ENCODE results near the gene LARGE1.
A peak's percentile ranks its signal among the peaks of the same experiment; 100 is the strongest.

Gene LARGE1

DNA sequence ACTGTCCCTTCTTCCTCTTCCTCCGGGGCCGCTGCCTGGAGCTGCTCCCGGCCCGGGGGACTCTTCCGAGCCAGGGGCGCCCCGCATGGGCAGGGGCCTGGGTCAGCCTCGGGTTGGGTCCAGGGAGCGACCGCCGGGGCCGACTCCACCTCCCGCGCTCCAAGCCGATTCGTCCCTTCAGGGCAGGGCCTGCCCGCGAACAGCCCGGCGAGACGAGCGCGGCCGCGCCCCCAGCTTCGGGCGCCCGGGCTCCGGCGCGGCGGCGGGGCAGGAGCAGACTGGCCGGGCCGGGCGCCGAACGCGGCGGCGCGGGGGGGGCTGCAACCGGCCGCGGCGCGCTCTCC is at the start of gene LARGE1:
TSS of gene LARGE1 (minus strand) at position 280 of the 344 bp plus-strand sequence.
- DNase-seq, result peak; percentile 61

DNA sequence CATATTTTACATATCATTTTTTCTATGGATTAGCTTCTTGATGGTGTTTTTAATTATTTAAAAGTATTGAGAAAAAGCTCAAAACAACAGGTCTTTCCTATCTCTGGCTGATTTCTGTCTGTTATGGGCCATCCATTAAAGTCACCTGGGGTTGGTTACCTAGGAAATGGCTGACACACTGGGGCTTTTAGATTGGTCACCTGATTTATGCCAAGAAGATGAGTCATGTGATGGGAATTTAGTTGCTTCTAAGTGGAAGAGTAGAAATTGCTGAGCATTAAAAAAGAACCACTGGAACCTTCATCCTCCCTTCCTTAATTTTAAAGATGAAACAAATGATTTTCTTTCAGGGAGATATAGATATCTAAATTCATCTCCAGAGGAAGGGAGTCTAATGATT is 48.8 kb upstream of the LARGE1 start:
- no peak for DNase-seq

DNA sequence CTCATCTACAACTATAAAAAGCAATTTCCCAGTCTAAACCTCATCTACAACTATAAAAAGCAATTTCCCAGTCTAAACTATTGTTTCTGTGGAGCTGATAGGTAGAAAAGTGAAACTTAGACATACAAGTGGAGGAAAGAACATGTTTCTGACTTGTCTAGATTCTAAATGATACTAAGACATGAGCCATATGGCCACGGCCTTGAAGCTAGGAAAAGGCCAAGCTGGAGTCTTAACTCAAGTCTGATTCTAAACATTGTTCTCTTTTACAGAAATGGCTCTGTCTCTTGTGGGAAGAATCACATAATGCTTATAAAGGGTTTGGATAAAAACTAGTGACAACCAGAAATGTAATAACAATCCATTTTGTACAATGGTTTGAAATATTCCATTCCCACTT is 43.8 kb upstream of the LARGE1 start:
- DNase-seq, result no peak

DNA sequence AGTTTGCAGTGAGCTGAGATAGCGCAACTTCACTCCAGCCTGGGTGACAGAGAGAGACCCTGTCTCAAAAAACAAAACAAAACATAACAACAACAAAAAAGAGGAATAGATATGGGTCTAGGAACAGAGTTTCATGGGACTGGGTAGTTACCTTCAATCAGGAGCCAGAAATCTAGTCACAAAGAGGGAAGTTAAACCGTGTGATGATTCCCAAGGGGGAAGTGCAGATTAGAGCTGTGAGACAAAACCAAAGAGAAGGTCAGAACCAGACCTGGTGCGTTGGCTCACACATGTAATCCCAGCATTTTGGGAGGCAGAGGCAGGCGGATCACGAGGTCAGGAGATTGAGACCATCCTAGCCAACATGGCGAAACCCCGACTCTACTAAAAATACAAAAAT is 42.1 kb upstream of the LARGE1 start:
- no peak for DNase-seq

DNA sequence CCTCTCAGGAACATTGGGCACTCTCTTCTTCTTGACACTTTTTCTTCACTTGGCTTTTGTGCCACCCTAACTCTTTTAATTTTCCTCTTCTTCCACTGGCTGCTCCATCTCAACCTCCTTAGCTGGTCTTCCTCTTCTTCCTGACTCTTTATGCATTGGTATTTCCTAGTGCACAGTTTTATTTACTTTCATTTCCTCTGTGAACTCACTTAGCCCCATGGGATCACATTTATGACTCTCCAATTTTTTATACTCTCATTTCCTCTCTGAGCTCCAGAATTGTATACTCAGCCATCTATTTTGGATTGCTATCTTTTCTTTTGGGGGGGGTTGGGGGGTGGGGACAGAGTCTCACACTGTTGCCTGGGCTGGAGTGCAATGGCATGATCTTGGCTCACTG is 38.5 kb upstream of the LARGE1 start:
- DNase-seq, result no peak

GRCh38 chr22:33957086-33957485 is 36.8 kb upstream of the LARGE1 start:
- DNase-seq, result no peak

- DNase-seq, result no peak
Measured at GRCh38 chr22:33952776-33953175, 32.5 kb upstream of the LARGE1 start.

DNA sequence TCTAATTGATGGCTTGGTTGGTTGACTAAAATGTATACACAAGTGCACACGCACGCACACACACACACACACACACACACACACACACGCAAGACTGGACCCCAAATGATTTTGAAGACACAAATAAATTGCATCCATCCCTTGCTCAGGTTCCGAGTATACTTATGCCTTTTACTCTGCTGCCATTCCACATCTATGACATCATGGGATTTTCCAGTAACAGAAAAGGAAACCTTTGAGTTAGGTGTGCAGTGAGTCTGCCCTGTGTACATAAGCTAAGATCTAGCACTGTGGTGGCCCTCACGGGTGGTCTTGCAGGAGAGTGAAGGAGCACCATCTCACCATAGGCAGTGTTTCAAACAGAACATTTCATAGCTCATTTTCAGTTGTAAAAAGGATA is 20.5 kb upstream of the LARGE1 start:
- DNase-seq, result no peak

DNA sequence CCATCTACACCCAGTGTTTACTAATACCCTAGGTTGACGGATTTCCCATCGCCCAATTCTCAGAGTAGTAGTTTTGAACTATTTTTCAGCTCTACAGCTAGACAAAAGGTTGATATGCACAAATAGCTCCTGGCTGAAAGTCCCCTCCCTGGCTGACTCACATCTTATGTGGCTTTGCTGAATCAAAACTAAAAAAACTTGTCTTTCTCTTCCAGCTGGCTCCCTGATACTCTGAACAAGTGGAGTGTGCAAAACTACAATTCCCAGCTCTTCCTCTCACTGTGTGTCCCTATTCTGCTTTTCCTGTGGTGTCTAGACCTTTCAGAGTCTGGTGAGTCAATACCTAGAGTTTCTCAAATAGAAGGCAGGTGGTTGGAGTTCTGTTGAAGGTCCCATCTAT is 12.7 kb upstream of the LARGE1 start:
- no peak for DNase-seq

DNA sequence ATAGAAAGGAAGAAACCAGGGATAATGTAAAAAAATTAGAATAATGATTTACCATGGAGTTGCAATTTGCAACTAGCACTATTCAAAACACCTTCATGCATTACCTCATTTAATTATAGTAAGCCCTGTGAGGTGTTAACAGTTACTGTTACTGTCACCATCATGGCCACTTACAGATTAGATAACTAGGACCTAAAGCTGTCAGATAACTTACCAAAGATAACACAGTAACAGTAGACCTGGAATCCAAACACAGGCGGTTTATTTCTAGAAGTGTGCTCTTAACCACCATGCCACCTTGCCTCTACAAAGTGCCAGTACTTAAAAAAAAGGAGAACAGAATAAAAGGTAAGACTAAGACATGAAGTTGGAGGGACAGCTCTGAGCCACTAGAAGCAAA is 11.1 kb upstream of the LARGE1 start:
- no peak for DNase-seq

DNA sequence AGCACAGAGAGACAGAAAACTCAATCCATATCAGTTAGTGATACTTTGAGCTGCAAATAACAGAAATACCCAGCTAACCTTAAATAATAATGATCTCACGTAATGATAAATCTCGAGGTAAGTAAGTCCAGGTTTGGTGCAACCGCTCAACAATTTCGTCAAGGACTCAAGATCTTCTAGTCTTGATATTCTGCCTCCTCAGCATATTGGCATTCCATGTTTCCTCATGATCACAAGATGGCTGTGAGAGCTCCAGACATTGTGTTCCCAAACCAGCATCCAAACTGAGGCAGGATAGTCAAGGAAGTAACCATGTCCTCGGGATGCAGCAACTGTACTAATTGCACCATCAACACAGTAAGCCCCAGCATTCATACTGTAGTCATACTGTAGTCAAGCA is 7.5 kb upstream of the LARGE1 start:
- no peak for DNase-seq

DNA sequence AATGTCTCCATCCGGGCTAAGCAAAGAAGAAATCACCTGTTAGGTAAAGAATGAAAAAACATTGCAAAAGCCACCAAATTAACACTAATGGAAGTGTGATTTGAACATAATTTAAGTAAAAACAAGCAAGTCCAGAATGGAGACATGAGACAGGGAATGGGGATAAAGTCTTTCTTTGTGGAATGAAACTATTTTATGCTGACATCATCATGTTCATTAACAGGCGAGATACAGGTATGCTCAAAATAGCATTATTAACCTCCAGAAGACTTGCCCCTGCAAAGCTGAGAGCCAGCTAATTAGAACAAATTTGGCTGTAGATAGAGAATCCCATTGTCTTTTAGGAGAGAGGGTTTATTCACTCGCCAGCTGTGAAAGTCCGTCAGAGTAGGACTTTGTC is 4.9 kb upstream of the LARGE1 start:
- no peak for DNase-seq

- DNase-seq, result peak; percentile 60
Measured at GRCh38 chr22:33923660-33924246, 3.5 kb upstream of the LARGE1 start.

GRCh38 chr22:33923033-33923432 is 2.8 kb upstream of the LARGE1 start:
- no peak for DNase-seq

DNA sequence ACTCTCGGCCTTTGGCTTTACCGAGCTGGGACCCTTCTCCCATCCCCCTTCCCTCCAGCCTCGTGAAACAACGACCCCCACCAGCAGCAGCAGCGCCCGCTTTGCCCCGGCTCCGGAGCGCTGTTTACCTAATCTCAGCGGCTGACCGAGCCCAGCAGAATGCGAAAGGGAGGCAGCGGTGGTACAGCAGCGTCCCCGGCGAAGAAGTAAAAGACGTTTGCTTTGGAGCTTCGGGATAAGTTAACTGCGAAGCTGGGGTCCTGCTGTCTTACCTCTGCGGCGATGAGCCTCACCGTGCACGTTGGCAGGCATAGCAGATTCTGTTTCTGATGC is 2.0 kb upstream of the LARGE1 start:
- DNase-seq, result peak; percentile 45

DNA sequence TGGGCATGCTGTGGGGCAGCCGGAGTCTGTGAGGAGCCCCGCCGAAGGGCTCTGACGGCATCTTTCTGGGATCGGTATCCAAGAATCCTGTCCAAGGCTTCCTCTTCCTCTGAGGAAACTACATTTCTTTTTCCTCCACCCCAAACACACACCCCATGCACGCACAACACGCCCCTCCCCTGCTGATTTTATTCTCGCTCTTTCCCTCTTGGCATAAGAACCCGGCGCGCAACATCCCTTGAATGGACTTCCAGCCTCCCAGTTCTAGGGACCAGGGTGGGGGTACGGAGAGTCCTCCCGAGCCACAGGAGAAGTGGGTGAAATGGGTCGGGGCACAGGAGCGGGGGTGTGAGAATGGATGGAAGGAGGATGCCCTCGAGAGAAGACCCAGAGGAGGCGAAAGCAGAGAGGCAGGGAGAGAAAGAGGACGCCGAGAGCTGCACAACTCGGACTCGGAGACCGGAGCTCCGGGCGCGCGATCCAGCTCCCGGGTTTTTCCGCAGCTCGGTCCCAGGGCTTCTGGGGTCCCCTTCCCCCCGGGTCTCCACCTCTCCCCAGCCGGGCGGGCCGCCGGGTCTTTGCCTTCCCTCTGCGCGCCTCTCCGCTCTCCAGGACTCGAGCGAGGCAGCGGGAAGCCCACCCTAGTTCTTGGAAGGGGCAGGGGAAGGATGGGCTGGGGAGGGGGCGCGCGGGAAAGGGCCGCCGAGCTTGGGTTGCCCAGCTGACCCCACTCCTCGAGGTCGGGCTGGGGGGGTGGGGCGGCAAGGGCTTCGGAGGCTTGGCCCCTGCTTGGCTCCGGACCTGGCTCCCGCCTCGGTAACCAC is 1.5 kb upstream of the LARGE1 start:
- DNase-seq, result peak; percentile 82

DNA sequence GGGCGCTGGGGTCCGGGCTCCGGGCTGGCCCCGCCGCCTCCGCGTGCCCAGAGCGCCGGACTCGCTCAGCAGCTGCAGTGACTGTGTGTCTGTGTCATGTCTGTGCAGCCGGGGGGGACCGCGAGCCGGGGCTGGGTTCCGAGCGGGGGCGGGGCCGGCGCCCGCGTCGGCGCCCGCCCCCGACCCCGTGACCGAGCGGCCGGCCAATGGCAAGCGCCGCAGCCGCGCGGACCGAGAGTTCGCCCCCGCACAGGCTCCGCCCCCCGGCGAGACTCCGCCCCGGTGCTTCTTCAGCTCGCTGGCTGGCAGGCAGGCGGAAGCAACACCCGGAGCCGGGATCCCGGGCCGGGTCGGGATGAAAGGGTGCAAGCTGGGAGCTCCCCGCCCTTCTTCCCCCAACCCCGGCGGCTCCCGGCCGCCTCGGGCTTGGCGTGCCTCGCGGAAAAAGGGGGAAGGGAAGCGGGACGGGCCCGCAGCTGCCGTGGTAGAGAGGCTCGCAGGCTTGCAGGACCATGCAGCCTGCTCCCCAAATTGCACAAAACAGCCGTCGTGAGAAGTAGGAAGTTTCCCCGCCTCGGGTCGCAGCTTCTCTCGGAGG is 750 bp upstream of the LARGE1 start:
- DNase-seq, result peak; percentile 99

GRCh38 chr22:33919391-33920196 is 682 bp downstream of the LARGE1 start:
- peak; percentile 48 for DNase-seq

GRCh38 chr22:33918676-33919365 is 1.5 kb downstream of the LARGE1 start:
- DNase-seq, result no peak

DNA sequence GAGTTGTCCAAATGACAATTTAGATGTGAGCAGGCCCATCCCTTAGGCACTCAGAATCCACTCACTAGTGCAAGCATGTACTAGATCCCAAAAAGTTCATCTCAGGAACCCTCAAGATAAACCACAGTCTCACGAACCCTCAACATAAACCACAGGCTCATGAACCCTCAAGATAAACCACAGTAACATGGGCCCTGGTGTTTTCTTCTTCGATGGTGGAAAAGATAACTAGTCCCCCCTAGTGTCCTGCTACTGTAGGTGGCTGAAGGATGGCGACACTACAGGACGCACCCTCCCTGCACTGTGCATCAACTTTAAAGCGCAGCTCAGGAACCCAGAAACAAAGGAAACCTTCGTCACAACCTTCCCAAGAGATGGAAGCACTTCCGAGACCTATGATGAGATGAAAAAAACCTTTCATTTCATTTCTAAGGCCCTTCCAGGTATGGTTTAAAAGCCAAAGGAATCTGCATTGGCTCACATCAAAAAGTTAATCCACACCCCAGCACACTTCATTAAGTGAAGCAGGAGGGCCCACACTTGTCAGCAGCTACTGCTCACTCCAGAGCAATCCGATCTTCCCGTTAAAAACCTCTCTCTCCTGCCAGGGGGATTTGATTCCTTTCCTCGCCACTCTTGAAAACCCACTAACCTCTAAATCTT is 2.4 kb downstream of the LARGE1 start:
- DNase-seq, result no peak

DNA sequence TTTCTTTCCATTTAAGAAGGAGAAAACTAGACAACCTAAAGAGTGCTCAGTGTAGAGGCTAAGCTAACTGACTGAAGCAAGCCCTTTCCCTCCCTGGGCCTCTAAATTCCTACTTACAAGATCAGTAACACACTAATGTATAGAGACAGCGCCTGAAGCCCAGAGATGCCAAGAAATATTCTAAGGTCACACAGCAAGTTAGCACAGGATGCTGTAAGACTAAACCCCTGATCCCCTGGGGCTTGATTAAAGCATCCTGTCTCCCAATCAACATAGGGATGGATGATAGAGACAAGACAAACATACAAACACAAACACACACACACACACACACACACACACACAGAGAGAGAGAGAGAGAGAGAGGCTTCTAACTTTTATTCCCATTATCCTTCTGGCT is 5.6 kb downstream of the LARGE1 start:
- no peak for DNase-seq

- no peak for DNase-seq
Measured at GRCh38 chr22:33914131-33914530, 6.1 kb downstream of the LARGE1 start.

GRCh38 chr22:33913188-33913587 is 7.1 kb downstream of the LARGE1 start:
- no peak for DNase-seq
